DMS153 treated with DMSO at 0.1 percent for 48 hours (cell line): ENCODE results near the gene COL20A1.
"Not testable (repeated sequence)": the region's sequence is repeated elsewhere in the genome, so short reads cannot be mapped to it uniquely, and the experiment has no call there.

Experiments
- DNase-seq: peaks from one replicate; lab custom pipeline; 2025; ENCODE audit not compliant: unreplicated experiment; lab: John Stamatoyannopoulos, UW

The COL20A1 gene

DNA sequence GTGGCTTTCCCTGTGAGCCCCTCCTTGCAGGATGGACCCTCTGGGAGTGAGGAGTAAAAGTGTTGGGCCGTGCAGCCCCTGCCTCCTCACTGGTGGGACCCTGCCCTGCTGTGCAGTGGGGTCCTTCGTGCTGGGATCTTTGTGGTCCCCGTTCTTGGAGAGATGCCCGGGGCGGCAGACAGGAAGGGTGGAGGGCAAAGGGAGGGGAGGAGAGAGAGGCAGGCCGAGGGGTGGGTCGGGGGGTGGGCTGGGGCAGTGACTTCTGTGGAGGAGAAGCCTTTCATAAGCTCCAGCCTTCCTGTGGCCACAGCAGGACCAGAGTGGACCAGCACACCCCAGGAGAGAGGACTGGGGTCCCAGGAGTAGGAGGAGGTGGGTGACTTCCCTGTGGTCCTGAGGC is at the start of gene COL20A1:
Gene COL20A1, plus strand, starts transcription at position 283 of the 400 bp plus-strand sequence. CDS start 1,922 bp downstream, outside the sequence.
- DNase-seq, result no peak

GRCh38 chr20:63243604-63244247 is 49.3 kb upstream of the COL20A1 start:
- no peak for DNase-seq

GRCh38 chr20:63244468-63244867 is 48.5 kb upstream of the COL20A1 start:
- no peak for DNase-seq

GRCh38 chr20:63246490-63247288 is 46.3 kb upstream of the COL20A1 start:
- no peak for DNase-seq

- DNase-seq, result no peak
These were observed 45.2 kb upstream of the COL20A1 start for GRCh38 chr20:63247671-63248228.

GRCh38 chr20:63248835-63249591 is 44.0 kb upstream of the COL20A1 start:
- DNase-seq, result no peak

- DNase-seq, result no peak
These were observed 43.1 kb upstream of the COL20A1 start for GRCh38 chr20:63249891-63250290.

DNA sequence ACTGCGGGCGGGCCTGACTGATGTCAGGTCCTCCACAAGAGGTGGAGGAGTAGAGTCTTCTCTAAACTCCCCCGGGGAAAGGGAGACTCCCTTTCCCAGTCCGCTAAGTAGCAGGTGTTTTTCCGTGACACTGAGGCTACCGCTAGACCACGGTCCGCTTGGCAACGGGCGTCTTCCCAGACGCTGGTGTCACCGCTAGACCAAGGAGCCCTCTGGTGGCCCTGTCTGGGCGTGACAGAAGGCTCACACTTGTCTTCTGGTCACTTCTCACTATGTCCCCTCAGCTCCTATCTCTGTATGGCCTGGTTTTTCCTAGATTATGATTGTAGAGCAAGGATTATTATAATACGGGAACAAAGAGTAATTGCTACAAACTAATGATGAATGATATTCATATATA is 41.6 kb upstream of the COL20A1 start:
- not testable (repeated sequence) for DNase-seq

GRCh38 chr20:63252284-63252711 is 40.7 kb upstream of the COL20A1 start:
- no peak for DNase-seq

GRCh38 chr20:63253065-63253437 is 39.9 kb upstream of the COL20A1 start:
- DNase-seq, result no peak

- no peak for DNase-seq
These were observed 39.4 kb upstream of the COL20A1 start for GRCh38 chr20:63253438-63254231.

DNA sequence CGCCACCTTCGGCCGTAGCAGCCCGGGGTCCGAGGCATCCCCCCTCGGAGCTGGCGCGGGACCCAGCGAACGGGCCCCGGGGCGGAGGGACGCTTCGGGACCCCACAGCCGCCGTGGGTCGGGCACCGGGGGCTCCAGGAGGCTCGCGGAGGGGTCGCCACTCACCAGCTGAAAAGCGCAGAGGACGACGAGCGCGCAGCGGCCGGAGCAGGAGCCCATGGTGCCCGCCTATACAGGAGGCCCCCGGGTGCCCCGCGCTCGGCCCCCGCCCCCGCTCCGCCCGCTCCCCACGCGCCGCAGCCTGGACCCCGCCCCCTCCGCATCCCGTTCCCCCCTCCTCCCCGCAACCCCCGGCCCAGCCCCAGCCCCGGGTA is 38.8 kb upstream of the COL20A1 start, which contains the start of gene NKAIN4:
Gene NKAIN4, minus strand, starts transcription at position 232 of the 374 bp plus-strand sequence. Its CDS starts 13 bp downstream, at position 219.
- DNase-seq, result no peak

- no peak for DNase-seq
These were observed 38.2 kb upstream of the COL20A1 start for GRCh38 chr20:63254606-63255384.

- DNase-seq, result no peak
These were observed 36.9 kb upstream of the COL20A1 start for GRCh38 chr20:63255931-63256704.

DNA sequence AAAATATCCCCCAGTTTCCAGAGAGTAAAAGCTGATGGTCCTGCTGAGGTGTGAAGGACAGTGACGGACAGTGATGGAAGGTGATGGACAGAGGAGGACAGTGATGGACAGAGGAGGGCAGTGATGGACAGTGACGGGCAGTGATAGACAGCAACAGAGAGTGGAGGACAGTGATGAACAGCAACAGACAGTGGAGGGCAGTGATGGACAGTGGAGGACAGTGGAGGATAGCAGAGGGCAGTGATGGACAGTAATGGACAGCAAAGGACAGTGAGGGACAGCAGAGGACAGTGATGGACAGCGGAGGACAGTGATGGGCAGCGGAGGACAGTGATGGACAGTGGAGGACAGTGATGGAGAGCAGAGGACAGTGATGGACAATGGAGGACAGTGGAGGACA is 36.0 kb upstream of the COL20A1 start:
- DNase-seq, result no peak

DNA sequence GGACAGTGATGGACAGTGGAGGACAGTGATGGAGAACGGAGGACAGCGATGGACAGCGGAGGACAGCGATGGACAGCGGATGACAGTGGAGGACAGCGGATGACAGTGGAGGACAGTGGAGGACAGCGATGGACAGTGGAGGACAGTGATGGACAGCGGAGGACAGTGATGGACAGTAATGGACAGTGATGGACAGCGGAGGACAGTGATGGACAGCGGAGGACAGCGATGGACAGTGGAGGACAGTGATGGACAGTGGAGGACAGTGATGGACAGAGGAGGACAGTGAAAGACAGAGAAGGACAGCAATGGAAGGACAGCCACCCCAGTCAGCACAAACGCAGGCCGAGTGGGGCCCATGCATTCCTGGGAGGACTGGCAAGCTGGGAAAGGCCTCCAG is 35.4 kb upstream of the COL20A1 start:
- DNase-seq, result no peak

GRCh38 chr20:63258781-63259180 is 34.2 kb upstream of the COL20A1 start:
- no peak for DNase-seq

- DNase-seq, result no peak
These were observed 33.1 kb upstream of the COL20A1 start for GRCh38 chr20:63259734-63260460.
